Activated CD8-positive, alpha-beta memory T cell treated with anti-CD3 and anti-CD28 coated beads, Interleukin-2, amount 50 U/mL, for 1 hour (primary cell): ENCODE measurements around the gene THEMIS2.
"Not testable (repeated sequence)": the region's sequence is repeated elsewhere in the genome, so short reads cannot be mapped to it uniquely, and the experiment has no call there.

Experiments used
- DNase-seq: peaks from one replicate; pipeline ENCODE4 v3.0.0-alpha.2; 2020; ENCODE audit errors: extremely low read depth

THEMIS2 gene

DNA sequence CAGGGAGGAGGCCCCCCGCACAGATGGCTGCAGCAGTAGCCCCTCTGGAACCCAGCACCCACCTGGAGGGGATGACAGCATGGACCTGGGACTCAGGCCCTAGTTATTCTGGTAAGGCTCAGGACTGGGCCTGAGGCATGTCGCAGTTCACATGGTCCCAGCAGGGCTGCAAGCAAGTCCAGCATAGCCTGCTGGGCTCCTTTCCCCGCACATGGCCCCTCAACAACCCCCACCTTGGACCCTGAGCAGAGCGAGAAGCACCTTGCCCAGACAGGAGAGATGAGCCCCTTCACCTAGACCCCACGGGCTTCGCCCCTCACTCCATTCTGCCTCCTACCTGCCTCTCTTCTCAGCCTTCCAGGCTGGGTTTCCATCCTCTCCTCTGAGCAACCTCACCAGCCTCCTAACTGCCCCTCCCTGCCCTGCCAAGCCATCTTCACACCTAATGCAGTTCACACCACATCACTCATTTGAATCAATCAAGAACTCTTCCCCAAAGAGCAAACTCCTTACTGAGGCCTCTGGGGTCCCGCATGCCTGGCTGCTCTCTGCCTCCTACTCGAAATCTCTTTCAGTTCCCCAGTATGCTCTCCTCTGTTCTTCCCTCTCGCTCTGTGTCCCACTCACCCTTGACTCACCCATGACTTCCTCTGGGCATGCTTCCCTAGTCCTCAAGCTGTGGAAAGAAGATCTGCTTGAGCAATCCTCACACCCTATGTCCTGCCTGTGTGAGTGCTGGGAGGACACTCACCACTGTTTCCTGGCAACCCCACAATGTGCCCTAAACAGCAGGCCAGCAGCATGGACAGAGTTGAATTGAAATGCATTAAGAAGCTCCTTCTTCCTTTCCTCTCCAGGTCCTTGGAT lies 9.4 kb upstream of the THEMIS2 start:
- DNase-seq, result no peak

DNA sequence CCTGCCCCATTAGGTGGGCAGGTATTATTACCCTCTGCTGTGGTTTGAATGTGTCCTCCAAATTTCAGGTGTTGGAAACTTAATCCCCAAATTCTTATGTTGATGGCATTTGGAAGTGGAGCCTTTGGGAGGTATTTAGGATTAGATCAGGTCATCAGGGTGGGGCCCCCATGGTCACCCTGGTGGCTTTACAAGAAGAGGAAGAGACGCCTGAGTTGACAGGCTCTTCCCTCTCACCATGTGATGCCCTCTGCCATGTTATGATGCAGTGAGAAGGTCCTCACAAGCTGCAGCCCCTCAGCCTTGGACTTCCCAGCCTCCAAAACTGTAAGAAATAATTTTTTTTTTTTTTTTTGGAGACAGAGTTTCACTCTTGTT lies 8.8 kb upstream of the THEMIS2 start:
- no peak for DNase-seq

DNA sequence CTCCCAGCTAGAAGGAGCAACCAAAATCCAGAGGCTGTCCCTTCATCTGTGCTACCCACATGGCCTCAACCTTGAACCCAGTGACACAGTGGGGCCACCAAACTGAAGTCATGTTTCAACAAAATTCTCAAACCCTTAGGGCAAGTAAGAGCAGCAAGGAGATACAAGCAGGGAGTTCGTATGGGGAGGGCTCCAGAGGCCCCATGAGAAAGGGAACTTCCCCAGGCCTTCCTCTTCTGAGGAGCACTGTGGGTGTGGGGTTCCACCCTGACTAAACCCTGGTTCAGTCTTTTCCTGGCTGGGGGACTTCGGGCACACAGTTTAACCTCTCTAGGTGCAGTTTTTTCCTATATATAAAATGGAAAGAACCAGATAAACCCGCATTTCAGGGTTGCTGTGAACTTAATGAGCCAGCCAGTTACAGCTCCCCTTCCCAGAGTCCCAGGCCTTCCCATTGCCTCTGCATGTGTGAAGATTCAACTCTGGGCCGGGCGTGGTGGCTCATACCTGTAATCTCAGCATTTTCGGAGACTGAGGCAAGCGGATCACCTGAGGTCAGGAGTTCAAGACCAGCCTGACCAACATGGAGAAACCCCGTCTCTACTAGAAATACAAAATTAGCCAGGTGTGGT lies 8.0 kb upstream of the THEMIS2 start:
- no peak for DNase-seq

DNA sequence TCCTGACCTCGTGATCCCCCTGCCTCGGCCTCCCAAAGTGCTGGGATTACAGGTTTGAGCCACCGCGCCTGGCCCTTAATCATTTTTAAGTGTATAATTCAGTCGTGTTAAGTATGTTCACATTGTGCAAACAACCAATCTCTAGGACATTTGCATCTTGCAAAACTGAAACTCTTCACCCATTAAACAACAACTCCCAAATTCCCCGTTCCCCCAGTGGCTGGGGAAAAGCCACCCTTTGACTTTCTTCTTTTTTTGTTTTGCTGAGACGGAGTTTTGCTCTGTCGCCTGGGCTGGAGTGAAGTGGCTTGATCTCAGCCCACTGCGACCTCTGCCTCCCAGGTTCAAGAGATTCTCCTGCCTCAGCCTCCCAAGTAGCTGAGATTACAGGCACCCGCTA lies 6.5 kb upstream of the THEMIS2 start:
- DNase-seq, result no peak

DNA sequence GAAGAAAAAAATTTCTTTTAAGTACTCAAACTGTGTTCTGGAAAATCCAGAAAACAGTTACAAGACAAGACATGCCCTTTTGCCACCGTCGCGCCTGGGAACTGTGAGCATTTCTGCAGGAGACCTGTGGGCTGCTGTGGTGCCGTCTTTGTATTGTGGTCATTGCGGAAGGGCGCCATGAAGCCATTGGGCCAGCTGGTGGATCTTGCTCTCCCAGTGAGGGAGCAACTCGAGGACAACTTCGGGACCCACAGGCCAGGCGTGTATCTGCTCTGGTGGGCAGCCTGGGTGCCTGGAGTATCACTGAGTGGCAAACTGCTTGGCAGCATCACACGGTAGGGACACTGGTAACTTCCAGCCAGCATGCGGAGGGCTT lies 3.8 kb upstream of the THEMIS2 start:
- no peak for DNase-seq

DNA sequence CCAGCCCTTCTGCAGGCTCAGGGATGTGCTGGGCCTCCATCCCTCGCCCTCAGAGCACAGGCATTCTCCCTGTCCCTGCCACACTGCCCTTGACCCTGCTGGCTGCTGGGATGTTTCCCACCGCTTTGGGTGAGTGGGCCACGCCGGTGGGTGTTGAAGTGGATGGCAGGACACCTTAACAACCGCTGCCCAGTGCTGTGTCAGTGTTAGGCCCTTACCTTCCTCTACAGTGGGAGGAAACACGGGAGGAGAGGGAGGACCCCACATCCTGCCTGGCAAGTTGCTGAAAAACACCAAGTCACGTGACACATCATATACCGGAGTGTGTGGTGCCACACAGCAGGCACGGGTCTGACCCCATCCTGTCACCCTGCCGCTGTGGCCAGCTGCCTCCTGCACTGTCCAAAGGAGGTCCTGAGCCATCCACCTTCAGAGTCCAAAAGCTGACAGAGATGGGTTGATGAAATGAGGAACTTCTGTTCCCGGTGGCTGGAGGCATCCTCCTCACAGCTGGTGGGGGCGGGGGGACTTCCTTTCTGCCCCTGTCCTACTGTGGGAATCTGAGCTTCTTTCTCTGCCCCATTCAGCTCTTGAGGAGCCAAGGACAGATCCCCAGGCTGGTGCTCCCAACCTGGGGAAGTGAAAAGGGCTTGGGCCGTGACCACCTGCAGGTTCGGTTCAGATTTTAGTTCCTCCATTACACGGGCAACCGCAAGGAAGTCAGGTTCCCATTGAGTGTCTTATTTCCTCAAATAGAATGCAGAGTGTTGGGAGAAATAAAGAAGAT lies 3.2 kb upstream of the THEMIS2 start:
- no peak for DNase-seq

DNA sequence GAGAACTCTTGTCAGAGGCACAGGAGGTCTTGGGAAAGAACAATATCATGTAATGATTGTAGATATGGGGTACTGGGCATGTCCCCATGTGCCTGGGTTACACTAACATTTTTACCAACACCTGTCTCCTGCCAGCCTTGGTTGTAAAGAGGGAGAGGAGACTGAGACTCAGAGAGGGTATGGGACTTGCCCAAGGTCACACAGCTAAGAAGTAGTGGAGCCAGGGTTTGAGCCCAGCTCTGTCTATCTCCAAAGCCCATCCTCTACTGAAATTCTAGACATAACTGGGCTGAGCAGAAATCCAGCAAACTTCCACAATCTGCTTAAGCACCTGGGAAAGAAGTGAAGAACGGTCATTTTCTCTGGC lies 2.6 kb upstream of the THEMIS2 start:
- DNase-seq, result no peak

DNA sequence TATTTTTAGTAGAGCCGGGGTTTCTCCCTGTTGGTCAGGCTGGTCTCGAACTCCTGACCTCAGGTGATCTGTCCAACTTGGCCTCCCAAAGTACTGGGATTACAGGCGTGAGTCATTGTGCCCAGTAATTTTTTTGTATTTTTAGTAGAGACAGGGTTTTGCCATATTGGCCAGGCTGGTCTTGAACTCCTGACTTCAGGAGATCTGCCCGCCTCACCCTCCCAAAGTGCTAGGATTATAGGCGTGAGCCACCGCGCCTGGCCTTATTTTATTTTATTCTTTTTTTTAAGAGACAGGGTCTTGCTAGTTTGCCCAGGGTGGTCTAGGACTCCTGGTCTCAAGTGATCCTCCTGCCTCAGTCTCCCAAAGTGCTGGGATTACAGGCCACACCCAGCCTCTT lies 1.3 kb upstream of the THEMIS2 start:
- not testable (repeated sequence) for DNase-seq

DNA sequence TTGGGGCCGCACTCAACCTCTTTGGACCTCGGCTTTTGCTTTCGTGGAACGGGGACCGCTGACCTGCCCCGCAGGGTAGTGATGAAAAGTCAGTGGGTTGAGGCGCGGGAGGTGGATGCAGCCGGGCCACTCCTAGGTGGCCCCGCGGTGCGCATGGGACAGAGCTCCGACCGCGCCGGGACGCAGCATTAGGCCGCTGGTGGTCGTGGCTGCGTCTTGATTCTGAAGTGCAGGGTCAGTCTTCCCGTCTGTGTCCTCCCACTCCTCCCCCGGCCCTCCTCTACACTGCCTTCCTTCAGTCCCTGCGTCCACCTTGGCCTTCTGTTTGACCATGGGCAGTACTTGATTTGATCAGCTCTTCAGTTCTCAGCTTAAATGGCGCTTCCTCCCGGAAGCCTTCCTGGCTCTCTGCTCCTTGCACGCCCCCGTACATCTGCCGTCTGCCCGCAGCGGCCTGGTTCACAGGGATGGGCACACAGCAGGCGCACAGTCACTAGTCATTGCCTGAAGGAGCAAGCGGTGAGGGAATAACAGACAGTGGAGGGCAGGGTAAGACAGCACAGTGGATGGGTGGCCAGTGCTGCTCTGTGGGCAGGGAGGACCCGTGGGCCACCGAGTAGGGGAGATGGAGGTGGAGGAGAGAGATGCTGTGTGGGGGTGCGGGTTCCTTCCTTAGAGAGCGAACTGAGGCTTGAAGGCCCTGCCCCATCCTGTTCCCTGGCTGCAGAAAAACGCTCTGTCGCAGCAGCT lies 633 bp downstream of the THEMIS2 start:
- DNase-seq, result no peak

DNA sequence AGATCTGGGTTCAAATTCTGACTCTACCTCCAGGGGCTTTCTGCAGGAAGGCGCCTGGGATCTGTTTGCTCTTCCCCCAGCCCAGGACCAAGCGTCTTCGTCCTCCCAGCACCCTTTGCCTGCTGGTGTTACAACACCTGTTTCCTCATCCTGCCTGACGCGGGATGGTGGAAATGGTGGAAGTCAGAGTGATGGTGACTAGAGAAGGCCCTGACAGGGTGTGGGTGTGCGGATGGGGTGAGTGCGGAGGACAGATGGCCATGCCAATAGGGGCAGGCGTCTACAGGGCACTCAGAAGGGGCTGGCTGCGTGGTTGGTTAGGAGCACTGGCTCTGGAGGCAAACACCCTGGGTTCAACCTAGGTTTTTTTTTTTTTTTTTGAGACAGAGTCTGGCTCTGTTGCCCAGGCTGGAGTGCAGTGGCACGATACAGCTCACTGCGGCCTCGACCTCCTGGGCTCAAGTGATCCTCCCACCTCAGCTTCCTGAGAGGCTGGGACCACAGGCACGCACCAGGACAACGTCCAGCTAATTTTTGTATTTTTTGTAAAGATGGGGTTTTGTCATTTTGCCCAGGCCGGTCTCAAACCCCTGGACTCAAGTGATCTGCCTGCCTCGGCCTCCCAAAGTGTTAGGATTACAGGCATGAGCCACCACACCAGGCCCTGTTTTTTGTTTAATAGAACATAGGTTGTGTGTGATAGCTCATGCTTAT lies 1.5 kb downstream of the THEMIS2 start:
- no peak for DNase-seq

DNA sequence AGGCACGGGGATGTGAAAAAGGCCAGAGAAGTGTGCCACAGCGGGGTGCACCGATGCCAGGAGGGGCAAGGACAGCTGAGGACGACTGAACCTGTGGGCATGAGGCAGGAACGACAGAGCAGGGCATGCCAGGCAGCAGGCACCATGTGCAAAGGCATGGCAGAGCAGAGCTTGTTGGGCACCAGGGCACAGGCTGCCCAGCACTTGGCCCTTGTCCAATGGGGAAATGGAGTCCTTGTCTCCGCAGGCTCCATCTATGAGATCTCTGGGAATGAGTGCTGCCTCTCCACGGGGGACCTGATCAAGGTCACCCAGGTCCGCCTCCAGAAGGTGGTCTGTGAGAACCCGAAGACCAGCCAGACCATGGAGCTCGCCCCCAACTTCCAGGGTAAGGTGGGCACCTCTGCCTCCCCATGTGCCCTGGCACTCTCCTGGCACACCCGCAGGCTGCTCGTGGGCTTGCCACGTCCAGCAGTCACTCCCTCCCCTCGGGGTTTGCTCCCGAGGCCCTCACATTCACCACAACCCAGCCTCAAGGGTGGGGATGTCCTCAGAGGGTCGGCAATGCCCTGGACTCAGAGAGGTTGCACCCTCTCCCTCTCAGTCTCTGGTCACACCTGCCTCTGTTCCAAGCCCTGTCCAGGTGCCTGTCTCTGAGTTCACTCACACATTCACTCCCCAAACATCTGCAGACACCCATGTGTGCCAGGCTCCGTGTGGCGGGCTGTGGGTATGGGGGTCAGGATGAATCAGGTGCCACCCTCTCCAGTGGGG lies 4.2 kb downstream of the THEMIS2 start:
- DNase-seq, result no peak

DNA sequence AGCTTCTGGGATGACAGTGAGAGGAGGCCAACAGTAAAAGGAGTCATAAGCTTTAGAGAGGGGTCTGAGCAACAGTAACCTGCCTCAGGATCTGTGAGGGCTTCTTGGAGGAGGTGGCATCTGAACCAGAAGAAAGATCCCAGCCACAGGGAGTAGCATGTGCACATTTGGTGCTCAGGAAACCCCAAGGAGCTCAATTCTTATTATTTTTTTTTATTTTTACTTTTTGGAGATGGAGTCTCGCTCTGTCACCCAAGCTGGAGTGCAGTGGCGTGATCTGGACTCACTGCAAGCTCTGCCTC lies 4.7 kb downstream of the THEMIS2 start:
- no peak for DNase-seq

DNA sequence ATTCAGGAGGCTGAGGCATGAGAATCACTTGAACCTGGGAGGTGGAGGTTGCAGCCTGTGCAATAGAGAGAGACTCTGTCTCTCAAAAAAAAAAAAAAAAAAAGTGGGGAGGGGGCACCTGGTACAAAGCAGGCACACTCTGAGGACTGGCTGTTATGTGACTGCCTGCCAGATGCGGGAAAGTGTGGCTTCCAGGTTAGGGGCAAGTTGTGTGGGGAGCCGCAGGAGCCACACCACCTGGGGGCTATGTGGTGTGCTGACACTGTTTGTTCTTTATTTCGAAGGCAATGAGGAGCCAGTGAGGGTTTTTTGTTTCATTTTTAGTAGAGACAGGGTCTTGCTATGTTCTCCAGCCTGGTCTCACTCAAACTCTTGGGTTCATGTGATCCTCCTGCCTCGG lies 5.7 kb downstream of the THEMIS2 start:
- DNase-seq, result no peak

DNA sequence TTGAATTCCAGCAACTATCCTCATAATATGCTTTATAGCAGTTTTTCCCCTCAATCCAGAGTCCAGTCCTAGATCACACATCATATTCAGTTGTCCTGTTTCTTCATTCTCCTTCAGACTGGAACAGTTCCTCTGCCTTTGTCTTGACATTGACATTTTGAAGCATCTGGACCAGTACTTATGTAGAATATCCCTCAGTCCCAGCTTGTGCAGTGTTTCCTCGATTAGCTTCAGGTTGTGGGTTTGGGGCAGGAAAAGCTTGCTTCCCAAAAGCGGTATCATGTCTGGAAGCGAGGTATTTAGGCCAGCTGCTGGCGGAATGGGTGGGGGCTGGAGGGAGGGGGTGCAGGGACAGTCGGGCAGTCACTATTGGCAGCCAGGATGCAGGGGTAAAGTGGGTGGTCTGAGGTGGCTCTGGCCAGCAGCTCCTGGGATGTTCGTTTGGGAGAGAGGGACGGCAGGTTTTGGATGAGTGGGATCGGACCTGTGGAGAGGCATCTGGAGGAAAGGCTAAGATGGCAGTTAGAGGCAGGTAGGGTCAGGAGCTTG lies 6.5 kb downstream of the THEMIS2 start:
- DNase-seq, result no peak

DNA sequence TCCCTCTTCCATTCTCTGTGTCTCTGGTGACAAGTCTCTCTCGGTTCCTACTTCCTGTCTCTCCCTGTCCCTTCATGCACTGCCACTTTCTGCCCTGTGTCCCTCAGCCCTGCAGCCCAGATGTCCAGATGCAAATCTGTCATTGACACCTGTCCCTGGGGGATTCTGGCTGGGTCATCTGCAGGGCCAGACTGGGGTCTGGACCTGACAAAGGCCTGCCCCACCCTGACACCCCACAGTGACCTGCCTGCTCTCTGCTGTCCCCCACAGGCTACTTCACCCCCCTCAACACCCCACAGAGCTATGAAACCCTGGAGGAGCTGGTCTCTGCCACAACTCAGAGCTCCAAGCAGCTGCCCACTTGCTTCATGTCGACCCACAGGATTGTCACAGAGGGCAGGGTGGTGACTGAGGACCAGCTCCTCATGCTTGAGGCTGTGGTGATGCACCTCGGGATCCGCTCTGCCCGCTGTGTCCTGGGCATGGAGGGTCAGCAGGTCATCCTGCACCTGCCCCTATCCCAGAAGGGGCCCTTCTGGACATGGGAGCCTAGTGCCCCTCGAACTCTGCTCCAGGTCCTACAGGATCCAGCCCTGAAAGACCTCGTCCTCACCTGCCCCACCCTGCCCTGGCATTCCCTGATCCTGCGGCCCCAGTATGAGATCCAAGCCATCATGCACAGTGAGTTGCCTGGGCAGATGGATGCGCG lies 7.2 kb downstream of the THEMIS2 start:
- no peak for DNase-seq

DNA sequence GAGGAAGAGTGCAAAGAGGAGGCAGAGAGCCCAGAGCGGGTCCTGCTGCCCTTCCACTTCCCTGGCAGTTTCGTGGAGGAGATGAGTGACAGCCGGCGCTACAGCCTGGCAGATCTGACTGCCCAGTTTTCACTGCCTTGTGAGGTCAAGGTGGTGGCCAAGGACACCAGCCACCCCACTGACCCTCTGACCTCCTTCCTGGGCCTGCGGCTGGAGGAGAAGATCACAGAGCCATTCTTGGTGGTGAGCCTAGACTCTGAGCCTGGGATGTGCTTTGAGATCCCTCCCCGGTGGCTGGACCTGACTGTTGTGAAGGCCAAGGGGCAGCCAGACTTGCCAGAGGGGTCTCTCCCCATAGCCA lies 10.2 kb downstream of the THEMIS2 start:
- no peak for DNase-seq

DNA sequence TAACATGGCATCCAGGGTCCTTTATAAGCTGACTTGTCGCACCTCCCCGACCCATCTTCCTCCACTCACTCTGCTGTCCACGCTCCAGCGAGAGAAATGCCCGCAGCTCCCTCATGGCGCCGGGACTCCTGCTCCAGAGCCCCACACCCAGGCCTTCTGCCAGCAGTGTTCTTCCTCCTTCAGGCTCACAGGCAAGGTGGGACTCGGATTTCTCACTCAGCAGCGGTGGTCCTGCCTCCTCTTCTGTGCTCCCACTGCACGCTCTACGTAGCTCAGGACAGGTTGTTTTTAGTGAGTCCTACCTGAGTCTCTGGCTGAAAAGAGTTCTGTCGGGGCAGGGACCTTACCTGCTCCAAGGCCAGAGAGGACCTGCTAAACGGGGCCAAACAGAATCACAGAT lies 11.2 kb downstream of the THEMIS2 start:
- no peak for DNase-seq

DNA sequence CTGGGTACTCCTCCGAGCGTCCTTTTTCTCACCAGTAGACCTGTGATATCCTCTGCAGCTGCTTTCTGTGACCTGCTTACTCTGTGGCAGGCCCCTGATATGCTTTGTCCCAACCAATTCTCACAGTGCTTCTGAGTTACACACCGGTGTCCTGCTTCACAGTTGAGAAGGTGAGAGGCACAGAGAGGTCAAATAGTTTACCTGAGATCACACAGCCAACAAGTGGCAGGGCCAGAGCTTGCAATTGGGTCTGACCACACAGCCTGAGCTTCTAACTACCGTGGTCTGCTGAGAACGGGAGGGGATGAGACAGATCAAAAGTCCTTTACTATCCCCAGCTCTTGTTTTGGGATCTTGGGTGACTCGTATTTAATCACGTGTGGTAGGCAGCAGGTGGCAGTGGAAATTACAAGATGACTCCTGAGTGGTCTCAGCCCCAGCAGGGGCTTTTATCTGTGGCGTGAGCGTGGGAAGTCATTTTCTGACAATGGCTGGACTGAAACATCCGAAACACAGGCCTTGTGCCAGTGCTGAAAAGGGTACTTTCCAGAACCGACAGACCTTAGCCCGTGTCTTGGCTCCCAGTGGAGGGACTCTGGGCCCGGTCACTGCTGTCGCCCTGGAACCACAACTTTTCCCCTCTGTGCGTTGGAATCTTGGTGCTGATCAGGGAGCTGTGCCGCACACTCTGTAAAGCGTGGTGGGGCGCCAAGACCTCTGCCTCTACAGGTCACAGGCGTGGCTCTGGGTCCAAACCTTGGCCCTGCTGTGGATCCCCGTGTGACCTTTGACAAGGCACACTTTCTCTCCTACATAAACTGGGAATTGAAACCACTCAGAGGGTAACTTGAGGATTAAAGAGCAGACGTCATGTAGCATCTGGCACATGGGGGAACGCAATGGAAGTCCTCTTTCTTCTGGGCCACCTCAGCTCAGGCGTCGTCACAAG lies 11.9 kb downstream of the THEMIS2 start:
- DNase-seq, result no peak

DNA sequence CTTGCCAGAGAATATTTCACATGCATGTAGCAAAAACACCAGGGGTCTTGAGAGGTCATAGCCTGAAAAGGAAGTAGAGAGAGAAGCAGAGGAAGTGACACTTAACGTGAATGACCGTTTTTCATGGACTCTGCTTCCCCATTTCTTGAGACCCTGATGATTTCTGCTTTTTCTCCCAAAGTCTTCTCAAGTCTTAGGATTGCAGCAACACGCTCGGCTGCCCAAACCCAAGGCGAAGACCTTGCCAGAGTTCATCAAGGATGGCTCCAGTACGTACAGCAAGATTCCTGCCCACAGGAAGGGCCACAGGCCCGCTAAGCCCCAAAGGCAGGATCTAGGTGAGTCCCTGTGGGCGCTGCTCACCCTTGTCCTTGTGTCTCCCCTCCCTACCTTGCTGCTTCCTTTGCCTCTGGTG lies 12.8 kb downstream of the THEMIS2 start:
- DNase-seq, result no peak
